Psoas muscle (tissue), 8 donors: ENCODE results near the gene COL15A1. TPM values are rescaled to one million over a fixed set of nuclear protein-coding genes. Genes with fewer than 3 reads are reported as not detected.

ENCODE experiments used
- ATAC-seq, 4 donors: fragments of 200-7000 bp; cut with Tn5 transposase; one replicate each; pipeline ENCODE4 v1.9.1; 2020; ENCODE audit warnings: moderate library complexity in 3 of 4, mild to moderate bottlenecking in 2 of 4
- DNase-seq, 2 donors: peaks; one replicate each; pipeline ENCODE4 v3.0.0-alpha.2; 2020
- H3K27ac ChIP-seq: fragments of 200-600 bp; one replicate; pipeline ENCODE4 v1.8.0; 2022
- H3K27me3 ChIP-seq, 3 donors: fragments of 200-600 bp in 1 of 3; one replicate each; pipeline versions ENCODE4 v1.6.1 to v1.8.0; 2013 to 2022; ENCODE audit warnings: low read length in 2 of 3, mild to moderate bottlenecking in 2 of 3, moderate library complexity in 1 of 3; ENCODE audit not compliant: insufficient read depth in 3 of 3
- H3K36me3 ChIP-seq, 2 donors: fragments of 200-600 bp in 1 of 2; one replicate each; pipeline versions ENCODE4 v1.6.1 to v1.8.0; 2013 to 2022; ENCODE audit warnings: low read depth in 1 of 2, mild to moderate bottlenecking in 1 of 2, moderate library complexity in 1 of 2; ENCODE audit not compliant: insufficient read depth in 1 of 2
- H3K4me1 ChIP-seq: fragments of 200-600 bp; one replicate; pipeline ENCODE4 v1.8.0; 2022
- H3K4me3 ChIP-seq: fragments of 200-600 bp; one replicate; pipeline ENCODE4 v1.8.0; 2022; ENCODE audit warnings: mild to moderate bottlenecking
- H3K9me3 ChIP-seq: fragments of 200-600 bp; one replicate; pipeline ENCODE4 v1.8.0; 2022
- WGBS, 3 donors: extraction: QIAGEN DNeasy Blood & Tissue Kit; methylation state at CpG; one replicate each; pipeline versions ENCODE4 v1.1.6 to v1.1.7; 2013; 5-methylcytosine and 5-hydroxymethylcytosine counted together
- intact Hi-C, 2 donors: fragments of 100-400 bp; cut with DNase I; formaldehyde crosslinking; loops; one replicate each; pipeline versions ENCODE4 v1.11.0 to v1.14.2; 2022
- polyA plus RNA-seq, 3 donors: library from polyadenylated mRNA; stranded (reverse); fragments of 200-250 nt; gene quantifications; one replicate each; pipeline ENCODE4 v1.2.3, GENCODE V29; 2013
- total RNA-seq, 4 donors: library from RNA; stranded (reverse); fragmentation: NEBNext Ultra II Directional in 2 of 4; extraction: Animal tissue kit (Norgen Biotek cat#: 25700) in 2 of 4; gene quantifications; one replicate each; pipeline versions ENCODE4 v1.2.1 to v1.2.4, GENCODE V29; 2021 to 2023
- TF ChIP-seq, protein P1 (sequence below): fragments of 200-600 bp; IDR thresholded peaks from one replicate; pipeline ENCODE4 v1.8.0; 2022; ENCODE audit warnings: antibody characterized with exemption
- donor health status: healthy with polysubstance abuse.
- donor health status: DM: no; HTN: no; CAD: no; lungs with moderate emphysema.
- donor health status: Bipolar disorder and iron deficiency.
- donor health status: healthy.
- donor health status: DM: yes; HTN: yes; CAD: no.
- donor health status: DM: no; HTN: no; CAD: no.
- donor health status: DM: no; HTN: no; CAD: no.
- donor health status: DM: yes; HTN: yes; CAD: no.

COL15A1 gene
- total and polyA plus RNA-seq, 7 donors, result 2.9 to 34.7 (median 7.5) TPM

DNA sequence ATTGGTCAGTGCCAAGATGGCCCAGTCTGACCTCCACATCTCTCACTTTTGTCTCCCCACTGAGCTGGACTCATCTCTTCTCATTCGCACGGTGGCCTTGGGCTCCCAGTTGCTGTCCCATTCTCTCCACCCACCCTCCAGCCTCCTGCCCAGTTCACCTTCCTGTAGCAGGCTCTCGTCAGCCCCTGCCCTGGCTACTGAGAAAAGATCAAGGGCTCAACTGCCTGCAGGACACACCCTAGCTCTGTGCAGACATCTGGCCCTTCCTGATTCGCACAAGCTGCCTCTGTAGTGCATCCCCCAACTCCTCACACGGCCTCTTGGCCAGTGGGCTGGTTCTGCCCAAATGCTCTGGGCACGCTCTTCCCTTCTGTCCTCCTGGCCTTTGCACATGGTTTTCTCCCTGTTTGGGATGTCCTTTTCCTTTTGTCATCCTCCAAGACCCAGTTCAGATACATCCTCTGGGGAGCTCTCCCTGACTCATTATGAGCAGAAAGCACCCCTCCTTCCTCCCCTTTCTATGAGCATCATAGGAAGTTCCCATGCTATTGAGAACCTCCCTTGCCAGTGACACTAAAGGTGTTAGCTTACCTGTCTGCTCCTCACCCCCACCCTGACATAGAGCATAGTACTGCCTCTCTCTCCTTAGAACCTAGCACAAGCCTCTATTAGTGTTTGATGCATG is 82.7 kb downstream of the COL15A1 start:
- DNase-seq, result no peak
- TF ChIP-seq, protein P1, sequence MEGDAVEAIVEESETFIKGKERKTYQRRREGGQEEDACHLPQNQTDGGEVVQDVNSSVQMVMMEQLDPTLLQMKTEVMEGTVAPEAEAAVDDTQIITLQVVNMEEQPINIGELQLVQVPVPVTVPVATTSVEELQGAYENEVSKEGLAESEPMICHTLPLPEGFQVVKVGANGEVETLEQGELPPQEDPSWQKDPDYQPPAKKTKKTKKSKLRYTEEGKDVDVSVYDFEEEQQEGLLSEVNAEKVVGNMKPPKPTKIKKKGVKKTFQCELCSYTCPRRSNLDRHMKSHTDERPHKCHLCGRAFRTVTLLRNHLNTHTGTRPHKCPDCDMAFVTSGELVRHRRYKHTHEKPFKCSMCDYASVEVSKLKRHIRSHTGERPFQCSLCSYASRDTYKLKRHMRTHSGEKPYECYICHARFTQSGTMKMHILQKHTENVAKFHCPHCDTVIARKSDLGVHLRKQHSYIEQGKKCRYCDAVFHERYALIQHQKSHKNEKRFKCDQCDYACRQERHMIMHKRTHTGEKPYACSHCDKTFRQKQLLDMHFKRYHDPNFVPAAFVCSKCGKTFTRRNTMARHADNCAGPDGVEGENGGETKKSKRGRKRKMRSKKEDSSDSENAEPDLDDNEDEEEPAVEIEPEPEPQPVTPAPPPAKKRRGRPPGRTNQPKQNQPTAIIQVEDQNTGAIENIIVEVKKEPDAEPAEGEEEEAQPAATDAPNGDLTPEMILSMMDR, result no peak
- intact Hi-C loops, result no loop called here
- peaks cover 4% of the 10 kb centered on the region for H3K4me1 ChIP-seq
- H3K36me3 ChIP-seq, result no peaks in the 10 kb centered on the region
- 79 to 88% (median 82%) methylated on average over 6 of the region's 6 CpGs for WGBS, 3 donors
- no peaks in the 10 kb centered on the region for H3K9me3 ChIP-seq
- no peak overlapping the region for H3K4me3 ChIP-seq
- no peaks in the 10 kb centered on the region for H3K27me3 ChIP-seq
- ATAC-seq, result no peak
- H3K27ac ChIP-seq, result no peak overlapping the region

DNA sequence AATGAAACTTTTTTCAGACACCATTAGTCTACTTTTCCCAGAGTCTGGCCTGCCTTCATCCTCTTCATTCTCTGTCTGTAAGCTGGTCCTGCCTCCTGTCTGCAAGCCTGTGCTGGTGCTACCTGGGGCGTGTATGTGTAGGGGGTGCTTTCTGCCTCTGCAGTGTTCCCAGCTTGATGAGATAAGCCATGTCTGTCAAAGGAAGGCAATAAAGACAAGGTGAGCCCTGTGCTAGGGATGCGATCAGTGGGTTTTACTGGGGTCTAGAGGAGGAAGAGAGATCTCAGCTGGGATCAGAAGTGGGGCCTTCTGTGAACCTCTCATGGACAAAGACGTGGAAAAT is 83.2 kb downstream of the COL15A1 start:
- no peaks in the 10 kb centered on the region for H3K9me3 ChIP-seq
- H3K27me3 ChIP-seq, result no peaks in the 10 kb centered on the region
- H3K4me1 ChIP-seq, result peaks cover 4% of the 10 kb centered on the region
- ATAC-seq, result no peak
- WGBS, 3 donors, result 82 to 83% (median 82%) methylated on average over 3 of the region's 3 CpGs
- no peaks in the 10 kb centered on the region for H3K36me3 ChIP-seq
- H3K27ac ChIP-seq, result no peak overlapping the region
- TF ChIP-seq, protein P1, result no peak
- intact Hi-C loops, result no loop called here
- H3K4me3 ChIP-seq, result no peak overlapping the region
- DNase-seq, result no peak

DNA sequence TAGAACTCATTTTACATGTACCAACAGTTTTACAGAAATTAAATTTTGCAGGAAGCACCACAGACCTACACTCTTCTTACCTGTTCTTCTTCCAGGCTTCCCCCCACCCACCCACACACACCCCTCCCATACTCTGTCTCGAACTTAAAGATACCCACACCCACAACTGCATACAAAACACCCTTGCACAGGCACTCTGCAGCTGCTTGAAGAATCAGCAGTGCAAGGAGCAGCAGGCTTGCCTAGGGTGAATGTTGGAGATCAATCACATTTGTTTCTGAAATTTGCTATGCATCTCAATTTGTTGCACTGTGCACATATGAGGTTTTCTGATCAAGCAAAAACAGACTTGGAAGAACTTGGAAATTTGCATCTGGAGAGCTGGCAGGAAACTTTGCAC is 83.7 kb downstream of the COL15A1 start:
- no peaks in the 10 kb centered on the region for H3K9me3 ChIP-seq
- WGBS, 3 donors, result 48 to 70% (median 67%) methylated on average over 1 of the region's 1 CpG
- H3K27me3 ChIP-seq, result no peaks in the 10 kb centered on the region
- DNase-seq, result no peak
- H3K27ac ChIP-seq, result no peak overlapping the region
- TF ChIP-seq, protein P1, result no peak
- H3K4me1 ChIP-seq, result peaks cover 4% of the 10 kb centered on the region
- H3K4me3 ChIP-seq, result no peak overlapping the region
- ATAC-seq, result no peak
- no peaks in the 10 kb centered on the region for H3K36me3 ChIP-seq
- intact Hi-C loops, result no loop called here

DNA sequence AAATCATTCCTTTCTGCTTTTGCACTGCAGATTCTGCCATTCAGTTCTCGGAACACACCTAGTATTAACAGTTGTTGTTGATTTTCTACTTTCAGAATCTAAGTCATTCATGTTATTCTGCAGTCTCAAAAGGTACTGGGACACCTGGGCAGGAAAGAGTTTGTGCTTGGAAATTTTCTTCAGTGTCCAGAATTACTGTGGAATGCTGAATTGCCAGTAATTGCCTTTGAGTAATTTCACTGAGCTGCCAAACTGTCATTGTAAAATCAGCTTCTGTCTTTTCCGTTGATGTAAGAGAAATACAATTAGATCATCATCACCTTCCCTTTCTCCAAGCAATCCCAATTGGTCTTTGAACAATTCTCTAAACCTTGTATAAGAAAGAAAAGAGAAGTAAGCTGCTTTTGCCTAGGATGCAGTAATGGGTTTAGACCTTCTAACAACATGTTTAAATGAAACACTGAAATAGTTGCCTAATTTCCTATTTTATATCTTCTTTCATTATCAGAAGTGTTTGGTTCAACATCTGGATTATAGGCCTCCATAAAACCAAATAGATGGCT is 85.5 kb downstream of the COL15A1 start:
- H3K36me3 ChIP-seq, result no peaks in the 10 kb centered on the region
- no peaks in the 10 kb centered on the region for H3K9me3 ChIP-seq
- intact Hi-C loops, result no loop called here
- no peaks in the 10 kb centered on the region for H3K27me3 ChIP-seq
- DNase-seq (no peak), ATAC-seq (no peak)
- H3K27ac ChIP-seq, result no peak overlapping the region
- H3K4me3 ChIP-seq, result no peak overlapping the region
- H3K4me1 ChIP-seq, result no peaks in the 10 kb centered on the region
- 72 to 82% (median 79%) methylated on average over 2 of the region's 2 CpGs for whole genome bisulfite sequencing, 3 donors
- TF ChIP-seq, protein P1, result no peak

DNA sequence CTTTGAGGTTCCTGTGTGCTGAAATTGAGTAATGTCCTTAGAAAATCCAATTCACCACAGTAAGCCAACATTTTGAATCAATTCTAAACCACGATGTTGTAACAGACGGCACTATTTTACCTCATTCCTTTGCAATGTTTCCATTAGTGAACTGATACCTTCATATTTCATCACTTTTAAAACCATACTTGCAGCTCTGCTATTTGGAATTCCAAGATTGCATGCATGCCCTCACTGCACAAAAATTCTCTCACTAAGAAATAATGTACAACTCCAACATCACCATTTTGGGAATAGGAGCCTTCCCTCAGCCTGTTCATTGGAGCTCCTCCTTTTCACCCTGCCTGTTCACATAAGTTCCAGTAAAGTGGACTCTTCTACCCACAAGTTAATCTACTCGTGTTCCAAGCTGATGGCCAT is 86.4 kb downstream of the COL15A1 start:
- no peaks in the 10 kb centered on the region for H3K9me3 ChIP-seq
- no peaks in the 10 kb centered on the region for H3K27me3 ChIP-seq
- 43 to 60% (median 53%) methylated on average over 3 of the region's 3 CpGs for WGBS, 3 donors
- no peak overlapping the region for H3K27ac ChIP-seq
- TF ChIP-seq, protein P1, result no peak
- intact Hi-C loops, result no loop called here
- no peaks in the 10 kb centered on the region for H3K36me3 ChIP-seq
- H3K4me1 ChIP-seq, result no peaks in the 10 kb centered on the region
- H3K4me3 ChIP-seq, result no peak overlapping the region
- ATAC-seq (peak in 2 of 4 donors; percentile 21 to 30), DNase-seq (no peak)
